HG03575 (cell line): ENCODE data around the gene E2F4.

ENCODE experiments used
- ATAC-seq: cut with Tn5 transposase; IDR thresholded peaks from one replicate; pipeline ENCODE4 v1.9.1; 2021; ENCODE audit not compliant: unreplicated experiment, insufficient number of reproducible peaks, low FRiP score; ENCODE audit errors: extremely low read depth

Gene E2F4

DNA sequence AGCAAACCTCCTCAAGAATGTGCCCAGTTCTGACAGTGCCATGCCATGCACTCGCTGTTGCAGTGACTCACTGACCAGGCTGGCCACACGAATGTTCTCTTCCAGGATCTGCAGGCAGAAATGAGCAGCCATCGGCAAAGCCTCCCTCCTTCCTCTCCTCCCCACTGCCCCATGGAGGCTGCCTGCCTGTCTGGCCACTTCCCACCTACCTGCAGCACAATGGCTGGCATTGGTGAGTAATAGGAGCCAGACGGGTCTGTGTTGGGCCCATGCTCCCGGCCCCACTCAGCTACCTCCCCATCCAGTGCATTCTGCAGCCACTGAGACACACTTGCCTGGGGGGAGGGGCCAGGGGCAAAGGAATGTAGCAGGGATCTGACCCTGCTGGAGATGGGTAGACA lies 5.4 kb upstream of the E2F4 start:
- no peak for ATAC-seq

DNA sequence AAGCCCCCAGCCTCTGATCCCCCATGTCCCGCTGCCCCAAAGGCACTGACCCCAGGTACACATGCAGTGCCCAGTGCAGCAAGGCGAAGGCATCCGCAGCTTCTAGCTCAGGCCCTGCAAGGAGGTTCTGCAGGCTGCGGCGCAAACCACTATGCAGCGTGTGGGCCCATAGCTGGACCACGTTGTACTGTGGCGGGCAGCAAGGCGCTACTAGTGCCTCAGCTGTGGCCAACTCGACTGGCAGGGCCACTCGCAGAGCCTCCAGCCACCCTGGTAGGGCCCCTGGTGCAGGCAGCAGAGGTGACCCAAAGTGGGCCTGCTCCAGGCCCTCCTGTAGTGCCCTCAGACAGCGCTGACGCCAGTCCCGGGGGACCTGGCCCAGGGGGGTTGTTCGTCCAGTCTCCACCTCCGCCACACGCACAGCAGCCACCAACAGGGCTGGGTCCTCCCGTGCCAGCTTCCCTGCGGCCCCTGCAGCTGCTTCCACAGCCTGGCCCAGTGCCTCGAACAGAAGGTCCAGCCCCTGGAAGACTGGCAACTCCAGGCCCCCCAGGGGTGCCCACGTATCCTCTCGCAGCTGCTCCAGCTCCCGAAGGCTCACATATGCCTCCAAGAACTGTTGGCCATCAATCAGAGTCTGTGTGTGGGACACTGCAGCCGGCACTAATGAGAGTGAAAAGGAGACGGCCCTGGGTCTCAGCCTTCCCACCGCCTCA lies 4.6 kb upstream of the E2F4 start:
- no peak for ATAC-seq

DNA sequence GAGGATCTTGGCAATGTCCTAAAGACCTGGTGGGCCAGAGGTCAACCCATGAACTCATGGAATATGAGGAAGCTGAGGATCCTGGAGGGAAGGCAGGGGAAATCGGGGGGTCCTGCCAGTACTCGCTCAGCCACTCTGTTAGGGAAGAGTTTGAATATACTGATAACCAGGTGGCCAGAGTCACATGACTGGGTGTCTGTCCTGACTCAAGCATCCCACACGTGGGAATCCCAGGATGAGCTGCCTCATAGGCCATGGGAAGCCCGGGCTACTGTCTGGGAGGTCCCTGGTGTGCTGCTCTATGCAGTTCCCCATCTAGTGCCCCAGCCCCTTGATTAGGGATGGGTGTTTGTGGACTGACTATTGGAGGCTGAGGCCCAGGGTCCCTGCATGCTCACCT lies 3.6 kb upstream of the E2F4 start:
- no peak for ATAC-seq

DNA sequence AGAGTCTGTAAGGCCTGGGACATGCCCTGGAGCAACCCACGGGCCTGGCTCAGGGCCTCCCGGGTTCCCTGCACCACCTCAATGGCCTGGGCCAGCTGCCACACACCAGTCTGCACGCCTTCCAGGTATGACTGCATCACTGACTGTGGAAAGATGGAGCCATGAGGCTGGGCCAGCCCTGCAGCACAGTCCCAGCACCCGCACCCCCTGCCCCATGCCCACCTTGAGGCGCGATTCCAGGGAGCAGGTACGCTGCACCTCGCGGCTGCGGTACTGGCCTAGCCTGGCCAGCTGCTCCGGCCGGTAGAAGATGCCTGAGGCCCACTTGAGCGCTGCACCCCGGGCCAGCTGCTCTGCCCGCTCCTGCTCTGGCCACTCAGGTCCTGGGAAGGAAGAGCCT lies 3.2 kb upstream of the E2F4 start:
- ATAC-seq: no peak

DNA sequence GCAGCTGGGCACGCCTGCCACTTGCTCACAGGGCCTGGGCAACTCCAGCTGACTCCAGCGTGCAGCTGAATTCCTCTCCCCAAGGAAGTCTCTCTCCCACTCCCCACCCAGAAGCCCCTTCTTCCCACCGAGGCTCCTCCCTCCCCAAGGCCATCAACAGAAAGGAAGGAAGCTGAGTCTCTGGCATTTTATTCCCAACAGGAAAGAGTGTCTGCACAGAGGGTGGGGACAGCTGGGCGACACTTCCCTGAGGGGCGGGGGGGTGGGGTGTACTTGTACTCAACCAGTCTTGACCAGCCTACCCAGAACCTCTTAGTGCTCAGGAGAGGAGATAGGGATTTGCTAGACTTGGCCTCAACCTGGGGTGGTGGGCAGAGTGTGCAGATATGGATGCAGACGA lies 1.9 kb upstream of the E2F4 start, which contains the start of gene EXOC3L1:
TSS of gene EXOC3L1 (minus strand) at position 96 of the 400 bp plus-strand sequence. CDS start 460 bp downstream, outside the sequence.
- ATAC-seq: no peak

DNA sequence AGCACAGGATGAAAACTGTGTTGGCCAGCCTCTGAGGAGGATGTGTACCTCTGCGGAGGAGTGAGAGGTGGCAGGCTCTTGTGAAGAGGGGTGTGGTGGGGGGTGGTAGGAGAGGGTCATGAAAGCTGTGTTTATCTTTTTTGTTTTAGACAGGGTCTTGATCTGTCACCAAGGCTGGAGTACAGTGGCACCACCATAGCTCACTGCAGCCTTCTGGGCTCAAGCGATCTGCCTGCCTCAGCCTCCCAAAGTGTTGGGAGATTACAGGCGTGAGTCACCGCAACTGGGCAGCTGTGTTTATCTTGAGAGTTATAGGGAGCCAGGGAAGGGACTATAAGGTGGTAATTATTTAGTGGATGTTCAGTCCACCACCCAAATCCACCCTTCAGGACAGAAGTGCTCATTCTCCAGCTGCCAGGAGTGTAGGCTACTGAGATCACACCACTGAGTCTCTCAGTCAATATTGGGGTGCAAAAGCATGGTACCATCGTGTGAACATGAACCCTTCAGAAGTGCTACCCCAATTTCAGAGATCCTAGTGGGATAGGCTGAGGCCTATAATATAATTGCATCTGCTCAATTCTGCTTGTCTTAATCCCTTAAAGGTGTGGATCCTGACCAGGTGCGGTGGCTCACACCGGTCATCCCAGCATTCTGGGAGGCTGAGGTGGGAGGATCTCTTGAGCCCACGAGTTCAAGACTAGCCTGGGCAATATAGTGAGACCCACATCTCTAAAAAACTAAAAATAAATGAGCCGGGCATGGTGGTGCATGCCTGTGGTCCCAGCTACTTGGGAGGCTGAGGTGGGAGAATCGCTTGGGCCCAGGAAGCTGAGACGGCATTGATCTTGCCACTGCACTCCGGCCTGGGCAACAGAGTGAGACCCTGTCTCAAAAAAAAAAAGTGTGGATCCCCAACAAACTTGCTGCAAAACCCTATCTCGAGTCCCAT lies 1.2 kb upstream of the E2F4 start:
- ATAC-seq: no peak

DNA sequence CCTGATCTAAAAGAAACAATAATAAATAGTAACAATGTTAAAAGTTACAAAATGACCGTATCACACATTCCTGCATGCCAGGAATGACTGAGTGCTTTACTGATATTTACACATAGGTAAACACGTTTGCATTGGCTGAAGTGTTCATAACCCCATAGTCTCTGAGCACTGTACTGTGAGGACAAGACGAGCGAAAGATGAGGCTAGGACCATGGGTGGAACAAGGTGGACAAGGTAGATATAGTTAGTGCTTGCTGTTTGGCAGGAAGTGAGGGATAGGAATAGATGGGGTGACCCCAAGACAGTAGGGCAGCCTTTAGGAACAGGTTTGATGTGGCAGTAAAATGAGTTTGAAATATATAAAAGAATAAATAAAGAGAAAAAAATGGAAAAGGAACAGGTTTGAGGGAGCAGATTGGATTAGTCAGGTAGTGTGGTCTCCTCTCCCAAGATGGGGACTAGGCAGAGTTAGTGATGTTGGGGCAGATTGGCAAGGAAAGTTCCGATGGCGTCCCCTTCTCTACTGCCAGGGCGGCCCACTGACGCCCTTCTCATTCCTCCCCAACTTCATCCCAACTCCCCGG lies 452 bp upstream of the E2F4 start:
- no peak for ATAC-seq

DNA sequence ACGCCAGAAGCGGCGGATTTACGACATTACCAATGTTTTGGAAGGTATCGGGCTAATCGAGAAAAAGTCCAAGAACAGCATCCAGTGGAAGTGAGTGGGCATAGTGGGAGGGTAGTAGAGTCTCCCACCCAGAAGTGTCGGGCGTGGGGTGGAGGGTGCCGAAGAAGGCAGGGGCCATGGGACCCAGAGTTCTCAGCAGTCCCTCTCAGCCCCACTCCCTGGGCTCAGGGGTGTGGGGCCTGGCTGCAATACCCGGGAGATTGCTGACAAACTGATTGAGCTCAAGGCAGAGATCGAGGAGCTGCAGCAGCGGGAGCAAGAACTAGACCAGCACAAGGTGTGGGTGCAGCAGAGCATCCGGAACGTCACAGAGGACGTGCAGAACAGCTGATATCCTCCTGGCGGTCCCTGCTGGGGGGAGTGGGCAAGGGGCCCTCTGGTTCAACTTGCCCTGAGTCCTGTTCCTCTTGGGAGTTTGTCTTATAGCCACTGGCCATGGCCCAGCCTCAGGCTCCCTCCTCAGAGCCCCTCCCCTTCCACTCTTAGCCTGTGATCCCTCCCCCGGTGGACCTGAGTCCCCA lies 916 bp downstream of the E2F4 start:
- no peak for ATAC-seq

DNA sequence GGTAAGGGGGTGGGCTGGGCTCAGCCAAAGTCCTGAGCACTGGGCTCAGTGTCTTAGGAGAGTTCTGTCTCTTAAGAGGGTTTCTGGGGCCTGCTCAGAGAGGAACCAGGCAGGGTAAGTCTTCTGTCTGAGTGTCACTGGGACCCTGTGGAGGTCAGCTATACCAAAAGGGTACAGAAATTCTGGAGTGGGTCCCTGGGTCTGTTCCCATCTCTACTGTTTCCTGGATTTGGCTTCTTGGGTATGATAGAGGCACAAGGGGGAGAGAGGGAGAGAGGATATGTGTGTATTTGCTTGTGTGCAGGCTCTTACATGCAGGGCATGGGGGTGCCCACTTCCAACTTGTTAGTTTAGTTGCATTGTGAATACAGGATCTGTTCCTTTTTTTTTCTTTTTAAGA lies 1.6 kb downstream of the E2F4 start:
- no peak for ATAC-seq

DNA sequence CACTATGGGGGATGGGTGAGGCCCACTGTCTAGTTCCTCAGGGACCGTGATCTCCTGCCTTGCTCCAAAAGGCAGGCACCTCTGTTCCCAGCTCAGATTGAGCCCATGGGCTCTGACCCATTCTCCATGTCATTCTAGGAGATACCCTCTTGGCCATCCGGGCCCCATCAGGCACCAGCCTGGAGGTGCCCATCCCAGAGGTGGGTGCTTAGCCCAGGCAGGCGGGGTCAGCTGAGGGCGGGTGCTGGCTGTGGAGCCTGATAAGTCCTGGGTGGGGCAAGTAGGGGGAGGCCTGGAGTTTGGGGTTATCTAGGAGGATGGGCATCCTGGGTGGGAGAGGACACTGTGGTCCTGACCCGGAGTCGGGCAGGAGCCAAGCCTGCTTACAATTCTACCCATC lies 2.3 kb downstream of the E2F4 start:
- ATAC-seq: no peak

DNA sequence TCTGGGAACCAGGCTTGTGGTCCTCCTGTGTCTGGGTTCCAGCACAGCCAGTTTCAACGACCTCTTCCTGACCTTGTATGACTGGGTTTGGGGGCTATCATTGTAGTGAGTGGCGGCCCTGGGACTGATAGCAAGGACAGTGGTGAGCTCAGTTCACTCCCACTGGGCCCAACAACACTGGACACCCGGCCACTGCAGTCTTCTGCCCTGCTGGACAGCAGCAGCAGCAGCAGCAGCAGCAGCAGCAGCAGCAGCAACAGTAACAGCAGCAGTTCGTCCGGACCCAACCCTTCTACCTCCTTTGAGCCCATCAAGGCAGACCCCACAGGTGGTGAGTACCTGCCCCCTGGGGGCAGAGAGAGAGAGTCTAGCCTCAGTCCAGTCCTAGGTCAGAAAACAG lies 3.7 kb downstream of the E2F4 start:
- ATAC-seq: no peak

DNA sequence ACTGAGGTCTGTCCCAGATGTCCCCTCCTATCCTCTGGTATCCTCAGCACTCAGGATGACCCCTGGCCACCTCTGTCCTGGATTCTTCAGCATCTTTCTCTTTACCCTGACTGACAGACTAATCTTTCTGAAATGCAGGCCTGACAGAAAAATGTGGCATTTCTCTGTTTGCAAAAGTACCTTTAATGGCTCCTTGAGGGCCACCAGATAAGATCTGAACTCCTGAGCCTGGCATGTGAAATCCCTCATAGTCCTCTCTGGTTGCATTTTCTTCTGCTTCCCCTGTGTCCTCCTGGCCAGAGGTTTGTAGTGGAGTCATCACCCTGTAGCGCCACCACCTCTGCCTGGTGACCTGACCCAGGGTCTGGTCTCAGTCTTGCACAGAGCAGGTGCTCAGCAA lies 4.9 kb downstream of the E2F4 start:
- ATAC-seq: no peak

DNA sequence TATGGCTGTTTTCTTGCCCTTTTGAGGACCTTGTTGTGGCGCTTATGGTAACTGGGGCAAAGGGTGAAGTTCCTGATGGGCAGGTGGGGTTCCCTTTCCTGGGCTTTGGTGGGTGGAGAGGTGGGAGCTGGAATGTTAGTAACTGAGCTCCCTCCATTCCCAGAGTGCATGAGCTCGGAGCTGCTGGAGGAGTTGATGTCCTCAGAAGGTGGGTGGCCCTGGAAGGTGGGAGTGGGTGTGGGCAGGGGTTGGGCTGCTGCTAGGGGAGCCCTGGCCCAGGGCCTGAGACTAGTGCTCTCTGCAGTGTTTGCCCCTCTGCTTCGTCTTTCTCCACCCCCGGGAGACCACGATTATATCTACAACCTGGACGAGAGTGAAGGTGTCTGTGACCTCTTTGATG lies 5.7 kb downstream of the E2F4 start:
- no peak for ATAC-seq

DNA sequence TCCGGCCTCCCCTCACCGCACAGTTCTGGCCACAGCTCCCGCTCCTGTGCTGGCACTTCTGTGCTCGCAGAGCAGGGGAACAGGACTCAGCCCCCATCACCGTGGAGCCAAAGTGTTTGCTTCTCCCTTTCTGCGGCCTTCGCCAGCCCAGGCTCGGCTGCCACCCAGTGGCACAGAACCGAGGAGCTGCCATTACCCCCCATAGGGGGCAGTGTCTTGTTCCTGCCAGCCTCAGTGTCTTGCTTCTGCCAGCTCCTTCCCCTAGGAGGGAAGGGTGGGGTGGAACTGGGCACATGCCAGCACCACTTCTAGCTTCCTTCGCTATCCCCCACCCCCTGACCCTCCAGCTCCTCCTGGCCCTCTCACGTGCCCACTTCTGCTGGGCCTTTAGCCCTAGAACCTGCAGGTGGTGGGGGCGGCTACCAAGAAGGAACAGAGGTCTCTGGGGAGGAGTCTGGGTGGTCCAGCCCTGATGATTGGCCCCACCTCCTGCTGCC lies 6.3 kb downstream of the E2F4 start:
- ATAC-seq: no peak

DNA sequence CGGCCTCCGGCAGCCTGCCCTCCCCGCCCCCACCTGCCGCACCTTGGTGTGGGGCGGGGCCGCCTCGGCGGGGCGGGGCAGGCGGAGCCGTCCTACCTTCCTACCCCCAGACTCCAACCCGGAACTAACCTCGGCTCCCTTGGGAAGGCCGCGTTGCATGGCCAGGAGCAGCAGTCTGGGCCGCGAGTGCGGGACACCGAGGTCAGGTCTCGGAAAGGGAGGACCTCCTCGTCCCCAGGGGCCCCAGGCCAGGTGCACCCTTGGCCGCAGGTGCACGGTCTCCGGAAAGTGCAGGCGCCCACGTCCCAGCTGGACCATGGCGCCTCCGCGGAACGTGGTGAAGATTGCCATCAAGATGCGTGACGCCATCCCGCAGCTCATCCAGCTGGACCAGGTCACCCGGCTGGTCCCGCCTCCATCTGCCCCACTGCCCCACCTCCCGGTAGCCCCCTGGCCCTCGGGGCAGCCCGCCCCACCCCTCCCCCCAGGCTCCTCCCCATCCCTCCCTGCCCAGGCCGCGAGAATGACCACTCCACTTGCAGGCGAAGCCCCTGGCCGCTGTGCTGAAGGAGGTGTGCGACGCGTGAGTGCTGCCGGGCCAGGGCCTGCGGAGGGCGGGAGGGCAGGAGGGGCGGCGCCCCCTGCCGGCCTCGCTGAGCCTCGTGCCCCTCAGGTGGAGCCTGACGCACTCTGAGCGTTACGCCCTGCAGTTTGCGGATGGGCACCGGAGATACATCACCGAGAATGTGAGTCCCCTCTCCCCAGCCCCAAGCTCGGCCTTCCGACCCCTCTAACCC lies 7.3 kb downstream of the E2F4 start, which contains the start of gene ELMO3:
TSS of gene ELMO3 (plus strand) at position 121 of the 797 bp plus-strand sequence. CDS start at position 317, 196 bp downstream.
- no peak for ATAC-seq

DNA sequence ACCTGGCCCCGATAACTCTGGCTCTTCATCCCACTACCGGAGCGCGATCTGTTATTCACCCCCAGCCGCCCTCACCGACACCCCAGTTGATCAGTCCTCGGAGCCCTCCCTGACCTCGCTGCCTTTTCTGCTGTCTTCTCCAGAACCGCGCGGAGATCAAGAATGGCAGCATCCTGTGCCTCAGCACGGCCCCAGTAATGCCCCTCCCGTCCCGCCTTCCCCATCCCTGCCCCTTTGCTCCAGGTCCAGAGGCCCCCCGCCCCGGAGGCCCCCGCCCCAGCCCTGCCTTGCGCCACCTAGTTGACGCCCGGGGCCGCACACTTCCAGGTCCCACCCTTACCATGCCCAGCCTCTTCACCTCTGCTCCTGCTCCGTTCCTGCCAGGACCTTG lies 7.8 kb downstream of the E2F4 start:
- ATAC-seq: no peak

DNA sequence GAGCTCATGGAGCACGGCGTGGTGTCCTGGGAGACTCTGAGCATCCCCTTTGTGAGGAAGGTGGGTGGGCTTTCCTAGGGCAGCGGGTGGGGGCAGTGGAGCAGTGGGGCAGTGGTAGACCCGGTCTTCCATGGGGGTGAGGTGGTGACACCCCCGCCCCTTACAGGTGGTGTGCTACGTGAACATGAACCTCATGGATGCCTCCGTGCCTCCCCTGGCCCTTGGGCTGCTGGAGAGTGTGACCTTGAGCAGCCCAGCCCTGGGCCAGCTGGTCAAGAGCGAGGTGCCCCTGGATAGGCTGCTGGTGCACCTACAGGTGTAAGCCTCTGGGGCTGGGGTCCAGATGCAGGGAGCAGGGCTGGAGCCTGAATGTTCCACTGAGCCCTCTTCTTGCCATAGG lies 8.5 kb downstream of the E2F4 start:
- ATAC-seq: no peak
